BJ (cell line): ENCODE results near the gene RIC8B. TPM values are rescaled to one million over a fixed set of nuclear protein-coding genes. Genes with fewer than 3 reads are reported as not detected.

ENCODE experiments used
- CTCF ChIA-PET: fragments of 350-600 bp; formaldehyde crosslinking; extraction: SDS; loops from one replicate; lab custom pipeline; 2021; ENCODE audit warnings: antibody characterized with exemption, inconsistent platforms; lab: Yijun Ruan, JAX
- POLR2A ChIA-PET: fragments of 300-600 bp; sonication (Branson Sonifier 250); formaldehyde crosslinking; extraction: SDS; loops from one replicate; lab custom pipeline; 2021; ENCODE audit warnings: antibody characterized with exemption; lab: Charles Lee
- DNase-seq: peaks from one replicate; pipeline ENCODE4 v3.0.0-alpha.2; 2011; ENCODE audit warnings: low read depth
- H3K27me3 ChIP-seq: 2 replicates; pipeline ENCODE4 v1.6.0; 2011; ENCODE audit warnings: low read length; ENCODE audit not compliant: control insufficient read depth, insufficient read depth
- H3K36me3 ChIP-seq: 2 replicates; pipeline ENCODE4 v1.5.1; 2011; ENCODE audit warnings: low read length; ENCODE audit not compliant: control insufficient read depth, insufficient read depth
- H3K4me3 ChIP-seq: 2 replicates; pipeline ENCODE4 v1.5.1; 2011; ENCODE audit warnings: low read depth, mild to moderate bottlenecking, control low read depth, low read length
- polyA plus RNA-seq: library from polyadenylated mRNA; depleted of rRNA; stranded (reverse); fragments of >200 nt; gene quantifications from 2 replicates; pipeline ENCODE4 v1.2.3, GENCODE V29; 2011
- TF ChIP-seq, protein P1 (sequence below): IDR thresholded peaks from 2 replicates; pipeline ENCODE4 v1.5.1; 2011; ENCODE audit warnings: low read depth, mild to moderate bottlenecking, control low read depth, inconsistent platforms, low read length, moderate library complexity; ENCODE audit not compliant: insufficient read depth

The RIC8B gene
- polyA plus RNA-seq, 1 experiment: 5.6 TPM

DNA sequence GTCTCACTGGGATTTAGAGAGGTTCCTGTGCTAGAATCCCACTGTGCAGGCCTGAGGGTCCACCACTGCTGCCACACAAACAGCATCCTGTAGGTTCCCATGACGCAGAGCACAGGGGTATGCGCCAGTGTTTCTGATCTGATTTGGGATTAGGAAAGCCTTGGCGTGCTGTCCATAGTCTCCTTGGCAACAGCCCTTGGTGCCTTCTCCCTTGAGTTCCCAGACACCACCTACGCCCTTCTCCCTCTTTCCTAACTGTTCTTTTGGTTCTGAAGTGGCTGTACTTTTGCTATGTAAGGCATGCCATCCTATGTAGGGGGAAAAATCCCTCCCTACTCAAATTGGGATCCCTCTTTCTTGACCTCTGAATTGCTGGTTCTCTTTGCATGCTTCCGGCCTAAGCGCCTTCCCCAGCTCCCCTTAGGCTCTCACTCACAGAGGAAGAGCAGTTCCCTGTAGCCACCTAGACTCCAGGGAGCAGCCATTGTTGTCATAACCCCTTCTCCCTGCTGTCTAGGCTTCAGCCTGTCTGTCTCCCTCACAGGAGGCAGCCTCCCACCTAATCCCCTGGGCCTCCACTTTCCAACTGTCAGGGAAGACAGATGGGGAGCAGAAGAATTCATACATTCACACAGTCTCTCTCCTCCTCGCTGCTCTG lies 14.8 kb upstream of the RIC8B start:
- ChIA-PET POLR2A (no interaction called here), CTCF (no interaction called here)
- H3K4me3 ChIP-seq: no peak overlapping the region

DNA sequence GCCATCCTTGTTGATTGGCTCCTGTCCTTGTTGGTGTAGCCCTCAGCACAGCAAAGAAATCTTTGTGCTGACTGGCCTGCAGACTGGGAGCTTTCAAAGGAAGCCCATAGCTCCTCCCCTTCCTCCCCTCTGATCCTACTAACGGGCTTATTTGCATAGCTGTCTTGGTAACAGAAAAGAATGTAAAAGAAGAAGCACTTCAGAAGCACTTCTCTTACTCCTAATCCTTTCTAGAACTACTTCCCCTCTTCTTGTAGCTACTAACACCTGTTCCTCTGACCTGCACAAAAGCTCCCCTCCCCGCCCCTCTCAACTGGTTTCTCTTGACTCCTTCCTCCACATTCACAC lies 14.3 kb upstream of the RIC8B start:
- Histone ChIP-seq H3K36me3 (no peaks in the 10 kb centered on the region), H3K4me3 (no peak overlapping the region), H3K27me3 (no peaks in the 10 kb centered on the region; the same call in 1 of the 2 replicates)
- POLR2A ChIA-PET: no interaction called here
- CTCF ChIA-PET: no interaction called here
- TF ChIP-seq, protein P1, sequence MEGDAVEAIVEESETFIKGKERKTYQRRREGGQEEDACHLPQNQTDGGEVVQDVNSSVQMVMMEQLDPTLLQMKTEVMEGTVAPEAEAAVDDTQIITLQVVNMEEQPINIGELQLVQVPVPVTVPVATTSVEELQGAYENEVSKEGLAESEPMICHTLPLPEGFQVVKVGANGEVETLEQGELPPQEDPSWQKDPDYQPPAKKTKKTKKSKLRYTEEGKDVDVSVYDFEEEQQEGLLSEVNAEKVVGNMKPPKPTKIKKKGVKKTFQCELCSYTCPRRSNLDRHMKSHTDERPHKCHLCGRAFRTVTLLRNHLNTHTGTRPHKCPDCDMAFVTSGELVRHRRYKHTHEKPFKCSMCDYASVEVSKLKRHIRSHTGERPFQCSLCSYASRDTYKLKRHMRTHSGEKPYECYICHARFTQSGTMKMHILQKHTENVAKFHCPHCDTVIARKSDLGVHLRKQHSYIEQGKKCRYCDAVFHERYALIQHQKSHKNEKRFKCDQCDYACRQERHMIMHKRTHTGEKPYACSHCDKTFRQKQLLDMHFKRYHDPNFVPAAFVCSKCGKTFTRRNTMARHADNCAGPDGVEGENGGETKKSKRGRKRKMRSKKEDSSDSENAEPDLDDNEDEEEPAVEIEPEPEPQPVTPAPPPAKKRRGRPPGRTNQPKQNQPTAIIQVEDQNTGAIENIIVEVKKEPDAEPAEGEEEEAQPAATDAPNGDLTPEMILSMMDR: no peak
- DNase-seq: no peak

More for the DNA sequence above, 14.8 kb upstream of the RIC8B start:
- no peaks in the 10 kb centered on the region; the same call in 1 of the 2 replicates for H3K27me3 ChIP-seq
- no peak for DNase-seq
- TF ChIP-seq, protein P1: no peak
- no peaks in the 10 kb centered on the region for H3K36me3 ChIP-seq

DNA sequence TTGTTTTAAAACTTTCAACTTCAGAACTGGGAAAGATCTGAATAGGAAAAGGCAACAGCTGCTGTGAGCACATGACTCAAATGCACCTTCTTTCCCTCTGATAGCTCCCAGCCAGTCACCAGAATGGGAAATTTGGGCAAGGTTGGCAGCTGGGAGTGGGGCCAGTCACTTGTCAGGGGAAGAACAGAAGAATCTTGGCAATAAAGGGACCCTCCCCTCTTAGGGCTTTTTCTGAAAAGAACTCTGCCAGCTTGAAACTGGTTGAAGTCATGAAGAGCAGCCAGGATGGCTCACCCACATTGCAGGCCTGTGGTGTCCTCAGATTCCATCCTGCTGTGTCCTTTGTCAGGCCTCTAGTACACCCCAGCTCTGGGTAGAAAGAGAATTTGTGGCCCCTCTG lies 10.3 kb upstream of the RIC8B start:
- no peak for DNase-seq
- Histone ChIP-seq H3K36me3 (no peaks in the 10 kb centered on the region), H3K27me3 (no peaks in the 10 kb centered on the region; the same call in 1 of the 2 replicates), H3K4me3 (no peak overlapping the region)
- ChIA-PET POLR2A (no interaction called here), CTCF (interaction anchor here (1.0 kb wide), 1 partner anchor 8 kb away, joined by 3 read pairs; no protein-coding TSS in a partner anchor)
- TF ChIP-seq, protein P1: no peak

DNA sequence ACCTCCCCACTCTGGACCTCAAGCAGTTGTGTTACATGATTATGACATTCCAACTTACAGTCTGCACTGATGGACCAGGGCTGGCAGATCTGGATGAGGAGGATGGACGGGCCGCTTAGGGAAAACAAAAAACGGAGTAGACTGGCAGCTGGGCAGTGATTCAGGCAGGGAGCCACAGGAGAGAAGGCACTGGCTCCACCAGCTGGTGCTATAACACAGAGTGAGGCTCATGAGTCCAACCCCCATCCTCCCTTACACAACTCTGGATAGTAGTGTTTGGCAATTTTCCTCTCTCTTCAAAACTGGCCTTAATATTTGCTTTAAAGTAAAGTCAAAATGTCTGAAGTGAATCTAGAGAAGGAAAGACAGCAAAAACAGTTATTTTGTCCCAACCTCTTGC lies 9.7 kb upstream of the RIC8B start:
- ChIA-PET POLR2A (no interaction called here), CTCF (interaction anchor here (1.0 kb wide), 1 partner anchor 8 kb away, joined by 3 read pairs; no protein-coding TSS in a partner anchor)
- H3K27me3 ChIP-seq: no peaks in the 10 kb centered on the region; the same call in 1 of the 2 replicates
- no peaks in the 10 kb centered on the region for H3K36me3 ChIP-seq
- TF ChIP-seq, protein P1: no peak
- DNase-seq: no peak
- no peak overlapping the region for H3K4me3 ChIP-seq

DNA sequence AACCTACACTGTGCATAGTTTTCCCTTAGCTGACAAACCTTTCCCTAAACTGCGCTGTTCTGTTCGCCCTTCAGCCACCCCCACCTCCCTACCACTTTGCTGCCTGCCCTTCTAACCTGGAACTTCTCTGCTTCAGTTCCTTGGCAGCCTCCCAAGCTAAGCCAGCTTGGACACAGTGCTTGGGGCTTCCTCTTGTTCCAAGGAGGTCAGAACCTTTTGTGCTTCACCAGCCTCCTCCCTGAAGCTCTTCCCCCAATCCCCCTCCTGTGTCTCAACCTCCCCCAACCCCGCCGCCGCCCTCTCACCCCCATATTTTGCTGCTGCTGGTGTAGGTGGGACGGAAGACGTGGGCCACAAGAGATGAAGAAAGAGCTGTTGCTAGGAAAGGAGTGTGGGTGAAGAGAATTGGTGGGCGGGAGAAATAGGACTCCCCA lies 8.1 kb upstream of the RIC8B start:
- TF ChIP-seq, protein P1: no peak
- no peak overlapping the region for H3K4me3 ChIP-seq
- no peaks in the 10 kb centered on the region for H3K36me3 ChIP-seq
- ChIA-PET POLR2A (no interaction called here), CTCF (no interaction called here)
- DNase-seq: no peak
- no peaks in the 10 kb centered on the region for H3K27me3 ChIP-seq
